Ascending aorta (tissue), 2 donors: Measurements from ENCODE around the gene CEP104. TPM values are rescaled to one million over a fixed set of nuclear protein-coding genes. Genes with fewer than 3 reads are reported as not detected.

ENCODE experiments used
- DNase-seq, 2 donors: peaks; one replicate each; pipeline ENCODE4 v3.0.0-alpha.2; 2019; ENCODE audit warnings: low spot score in 2 of 2
- H3K27ac ChIP-seq, 2 donors: fragments of 200-600 bp; sonication (generic); one replicate each; pipeline ENCODE4 v1.5.1; 2016 to 2017; ENCODE audit warnings: mild to moderate bottlenecking in 1 of 2
- H3K27me3 ChIP-seq: fragments of 200-600 bp; sonication (generic); one replicate; pipeline ENCODE4 v1.5.1; 2017
- H3K36me3 ChIP-seq, 2 donors: fragments of 200-600 bp; sonication (generic); one replicate each; pipeline ENCODE4 v1.5.1; 2016
- H3K4me1 ChIP-seq, 2 donors: fragments of 200-600 bp; sonication (generic); one replicate each; pipeline ENCODE4 v1.5.1; 2016 to 2017; ENCODE audit warnings: mild to moderate bottlenecking in 1 of 2
- H3K4me3 ChIP-seq, 2 donors: fragments of 200-600 bp; sonication (generic); one replicate each; pipeline ENCODE4 v1.5.1; 2016 to 2017; ENCODE audit warnings: mild to moderate bottlenecking in 1 of 2
- H3K9me3 ChIP-seq, 2 donors: fragments of 200-600 bp; sonication (generic); one replicate each; pipeline ENCODE4 v1.5.1; 2016
- CTCF ChIP-seq, 3 experiments: fragments of 200-600 bp in 2 of 3; fragments of 450-650 bp in 1 of 3; sonication (generic) in 2 of 3; IDR thresholded peaks; one replicate each; pipeline ENCODE4 v1.5.1; 2016 to 2019; ENCODE audit warnings: antibody characterized with exemption in 3 of 3, mild to moderate bottlenecking in 1 of 3, moderate library complexity in 1 of 3
- intact Hi-C: fragments of 100-400 bp; cut with DNase I; formaldehyde crosslinking; loops from one replicate; pipeline ENCODE4 v1.15.1; 2023
- total RNA-seq: library from RNA; depleted of rRNA; stranded (reverse); fragments of >200 nt; gene quantifications from one replicate; pipeline ENCODE4 v1.1.0, GENCODE V29; 2016

CEP104 gene
- total RNA-seq, 1 donor from 2014 or later: 93.6 TPM

GRCh38 chr1:3790952-3791351, 66.1 kb downstream of the CEP104 start:
- H3K27ac ChIP-seq: no peak overlapping the region
- intact Hi-C loops: no loop called here
- no peak for TF ChIP-seq CTCF (IDR thresholded peaks at IDR 0.05)
- no peak overlapping the region for H3K4me3 ChIP-seq
- H3K36me3 ChIP-seq: peaks cover 18 to 33% of the 10 kb centered on the region in 2 donors
- no peak for DNase-seq
- no peaks in the 10 kb centered on the region for H3K9me3 ChIP-seq
- H3K27me3 ChIP-seq: no peaks in the 10 kb centered on the region
- peaks cover 20 to 24% of the 10 kb centered on the region in 2 donors for H3K4me1 ChIP-seq

GRCh38 chr1:3790500-3790923, 66.5 kb downstream of the CEP104 start:
- Histone ChIP-seq H3K4me3 (no peak overlapping the region), H3K27me3 (no peaks in the 10 kb centered on the region), H3K9me3 (no peaks in the 10 kb centered on the region), H3K27ac (no peak overlapping the region), H3K4me1 (peaks cover 18 to 21% of the 10 kb centered on the region in 2 donors), H3K36me3 (peaks cover 21 to 38% of the 10 kb centered on the region in 2 donors)
- intact Hi-C loops: no loop called here
- no peak for TF ChIP-seq CTCF (IDR thresholded peaks at IDR 0.05)
- no peak for DNase-seq

GRCh38 chr1:3789421-3790300, 67.3 kb downstream of the CEP104 start:
- intact Hi-C loops: no loop called here
- peaks cover 30 to 46% of the 10 kb centered on the region in 2 donors for H3K36me3 ChIP-seq
- no peaks in the 10 kb centered on the region for H3K9me3 ChIP-seq
- no peak overlapping the region for H3K4me3 ChIP-seq
- no peaks in the 10 kb centered on the region for H3K27me3 ChIP-seq
- no peak for DNase-seq
- no peak for TF ChIP-seq CTCF (IDR thresholded peaks at IDR 0.05)
- H3K4me1 ChIP-seq: peaks cover 11 to 13% of the 10 kb centered on the region in 2 donors
- H3K27ac ChIP-seq: no peak overlapping the region

- Histone ChIP-seq H3K4me3 (no peak overlapping the region), H3K27me3 (no peaks in the 10 kb centered on the region), H3K4me1 (peaks cover 3 to 5% of the 10 kb centered on the region in 2 donors), H3K36me3 (peaks cover 38 to 54% of the 10 kb centered on the region in 2 donors), H3K9me3 (no peaks in the 10 kb centered on the region), H3K27ac (no peak overlapping the region)
- no peak for DNase-seq
- no peak for TF ChIP-seq CTCF (IDR thresholded peaks at IDR 0.05)
- intact Hi-C loops: no loop called here
Observed at GRCh38 chr1:3788756-3789420, 68.1 kb downstream of the CEP104 start.

- DNase-seq: no peak
- no peaks in the 10 kb centered on the region for H3K27me3 ChIP-seq
- peaks cover 47 to 63% of the 10 kb centered on the region in 2 donors for H3K36me3 ChIP-seq
- TF ChIP-seq CTCF (IDR thresholded peaks at IDR 0.05): no peak
- H3K4me3 ChIP-seq: no peak overlapping the region
- H3K9me3 ChIP-seq: no peaks in the 10 kb centered on the region
- no peaks in the 10 kb centered on the region for H3K4me1 ChIP-seq
- no peak overlapping the region for H3K27ac ChIP-seq
- intact Hi-C loops: no loop called here
Observed at GRCh38 chr1:3787745-3788605, 69.0 kb downstream of the CEP104 start.
